Liver (tissue), 3 donors: ENCODE data around the gene BRAT1.

Source experiments
- ATF3 ChIP-seq: IDR thresholded peaks from 2 replicates; pipeline ENCODE4 v1.6.1; 2016; ENCODE audit warnings: antibody characterized with exemption
- CTCF ChIP-seq: fragments of 150-350 bp; IDR thresholded peaks from 2 replicates; pipeline ENCODE4 v1.5.1; 2017; ENCODE audit warnings: improper control_type of control experiment, low read depth, low read length; ENCODE audit not compliant: missing input control
- EGR1 ChIP-seq, 2 donors: IDR thresholded peaks; 2 replicates each; pipeline ENCODE4 v1.6.1; 2016 to 2018; ENCODE audit warnings: antibody characterized with exemption in 2 of 2, low read depth in 2 of 2
- GABPA ChIP-seq, 2 donors: IDR thresholded peaks in 1 of 2; conservative IDR thresholded peaks in 1 of 2; 2 replicates each; pipeline ENCODE4 v1.6.1; 2016; ENCODE audit warnings: antibody characterized with exemption in 2 of 2, mild to moderate bottlenecking in 1 of 2, moderate library complexity in 1 of 2
- HNF4G ChIP-seq: IDR thresholded peaks from 2 replicates; pipeline ENCODE4 v1.6.1; 2016; ENCODE audit warnings: antibody characterized with exemption
- NR2F2 ChIP-seq: IDR thresholded peaks from 2 replicates; pipeline ENCODE4 v1.6.1; 2016; ENCODE audit warnings: antibody characterized with exemption
- RAD21 ChIP-seq, 2 donors: IDR thresholded peaks; 2 replicates each; pipeline ENCODE4 v1.6.1; 2016; ENCODE audit warnings: antibody characterized with exemption in 2 of 2, mild to moderate bottlenecking in 2 of 2
- REST ChIP-seq: IDR thresholded peaks from 2 replicates; pipeline ENCODE4 v1.6.1; 2016; ENCODE audit warnings: antibody characterized with exemption, mild to moderate bottlenecking
- RXRA ChIP-seq, 2 donors: IDR thresholded peaks; 2 replicates each; pipeline ENCODE4 v1.6.1; 2017 to 2018; ENCODE audit warnings: antibody characterized with exemption in 2 of 2, mild to moderate bottlenecking in 1 of 2
- YY1 ChIP-seq: IDR thresholded peaks from 2 replicates; pipeline ENCODE4 v1.6.1; 2016; ENCODE audit warnings: antibody characterized with exemption, mild to moderate bottlenecking
- donor health status: healthy.
- donor health status: healthy.

DNA sequence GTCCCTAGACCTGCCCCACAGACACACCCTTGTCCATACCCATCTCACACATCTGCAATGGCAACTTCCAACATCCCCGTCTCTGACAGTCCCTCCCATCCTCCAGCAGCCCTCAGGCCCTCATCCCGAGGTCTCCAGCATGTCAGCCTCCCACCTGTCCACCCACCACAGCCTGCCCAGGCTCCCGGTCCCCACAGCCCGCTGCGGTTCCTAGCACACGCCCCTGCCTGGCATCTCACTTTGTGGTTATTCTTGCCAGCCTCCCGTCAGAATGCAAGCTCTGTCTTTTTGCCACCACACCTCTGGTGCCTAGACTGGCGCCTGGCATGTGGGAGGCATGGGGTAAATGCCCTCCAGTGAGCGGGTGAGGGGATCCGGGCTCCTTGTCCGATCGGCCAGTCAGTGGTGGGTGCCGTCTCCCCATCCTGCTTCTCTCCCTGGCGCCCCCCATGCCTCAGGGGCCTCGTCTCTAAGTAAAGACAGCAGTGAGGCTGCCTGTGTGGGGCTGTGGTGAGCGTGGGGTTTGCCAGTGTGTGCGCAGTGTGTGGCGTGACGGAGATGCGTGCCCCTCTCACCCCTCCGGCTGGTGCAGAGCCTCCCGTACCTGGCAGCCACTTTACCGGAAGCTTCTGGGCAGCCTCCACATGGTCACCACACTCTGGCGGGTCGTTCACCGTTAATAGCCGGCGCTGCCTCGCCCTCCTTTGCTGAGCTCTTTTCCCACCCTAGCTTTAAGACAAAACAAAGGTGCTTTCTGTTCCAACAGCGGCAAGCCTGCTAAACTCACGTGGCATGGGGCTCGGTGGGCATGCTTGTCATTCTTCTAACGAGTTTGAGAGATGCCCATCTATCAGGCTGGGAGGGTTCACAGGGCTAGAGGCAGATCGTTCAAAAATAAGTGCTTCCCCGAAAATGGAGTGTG is 48.0 kb upstream of the BRAT1 start:
- no peak for TF ChIP-seq HNF4G
- TF ChIP-seq YY1, result no peak
- TF ChIP-seq EGR1 (IDR thresholded peaks at IDR 0.05; ENCODE audit: low read depth in 2 of 2), result no peak
- no peak for TF ChIP-seq CTCF
- no peak for TF ChIP-seq NR2F2
- no peak for TF ChIP-seq RXRA (IDR thresholded peaks at IDR 0.05)
- no peak for TF ChIP-seq REST
- TF ChIP-seq RAD21 (IDR thresholded peaks at IDR 0.05), result no peak
- TF ChIP-seq ATF3, result no peak
- TF ChIP-seq GABPA (IDR thresholded peaks at IDR 0.05 in 1 of 2, conservative IDR thresholded peaks at IDR 0.05 in 1 of 2), result no peak
